WTC11 (cell line): ENCODE results near the gene LPP. TPM values are rescaled to one million over a fixed set of nuclear protein-coding genes. Genes with fewer than 3 reads are reported as not detected.

Source experiments
- ATAC-seq: fragments of 200-7000 bp; cut with Tn5 transposase; 2 replicates; pipeline ENCODE4 v1.10.0; 2021; ENCODE audit warnings: mild to moderate bottlenecking, moderate library complexity
- CTCF ChIA-PET: fragments of 300-600 bp; sonication (Branson Sonifier 250); formaldehyde crosslinking; loops from one replicate; lab custom pipeline; 2021; ENCODE audit warnings: antibody characterized with exemption; lab: Charles Lee
- POLR2A ChIA-PET: fragments of 350-600 bp; sonication (Branson Sonifier 250); formaldehyde crosslinking; loops from one replicate; lab custom pipeline; 2021; ENCODE audit warnings: antibody characterized with exemption; lab: Charles Lee
- DNase-seq: peaks from one replicate; pipeline ENCODE4 v3.0.0; 2021; ENCODE audit warnings: low spot score
- H3K27ac Mint-ChIP-seq: 2 replicates; pipeline ENCODE4 v1.8.0; 2021; ENCODE audit warnings: mixed read lengths
- H3K27me3 Mint-ChIP-seq: 2 replicates; pipeline ENCODE4 v1.8.0; 2021; ENCODE audit warnings: low read depth, mild to moderate bottlenecking, moderate library complexity, mixed read lengths
- H3K36me3 Mint-ChIP-seq: 2 replicates; pipeline ENCODE4 v1.8.0; 2021; ENCODE audit warnings: mixed read lengths
- H3K4me1 Mint-ChIP-seq: 2 replicates; pipeline ENCODE4 v1.8.0; 2022; ENCODE audit warnings: mixed read lengths
- H3K4me3 Mint-ChIP-seq: 2 replicates; pipeline ENCODE4 v1.8.0; 2021; ENCODE audit warnings: mild to moderate bottlenecking, moderate library complexity, mixed read lengths
- H3K9me3 Mint-ChIP-seq: 2 replicates; pipeline ENCODE4 v1.8.0; 2021; ENCODE audit warnings: mixed read lengths
- CBFB ChIP-seq: sonication (generic); formaldehyde crosslinking; IDR thresholded peaks from 2 replicates; pipeline ENCODE4 v1.8.1; 2022; ENCODE audit warnings: mild to moderate bottlenecking, low read depth, missing genetic modification reagents
- FOXK1 ChIP-seq: sonication (generic); formaldehyde crosslinking; IDR thresholded peaks from 2 replicates; pipeline ENCODE4 v1.8.0; 2022; ENCODE audit warnings: mild to moderate bottlenecking, moderate library complexity, missing genetic modification reagents
- GTF2I ChIP-seq: fragments of 250-450 bp; sonication (Bioruptor Pico); conservative IDR thresholded peaks from 2 replicates; pipeline ENCODE4 v1.4.0; 2021; ENCODE audit warnings: mild to moderate bottlenecking
- NFATC4 ChIP-seq: fragments of 250-450 bp; sonication (Bioruptor Pico); IDR thresholded peaks from 2 replicates; pipeline ENCODE4 v1.9.0; 2021; ENCODE audit warnings: mild to moderate bottlenecking
- NFYB ChIP-seq: sonication (generic); formaldehyde crosslinking; conservative IDR thresholded peaks from 2 replicates; pipeline ENCODE4 v1.8.0; 2022; ENCODE audit warnings: low read depth, missing genetic modification reagents
- NR1H2 ChIP-seq: sonication (generic); formaldehyde crosslinking; IDR thresholded peaks from 2 replicates; pipeline ENCODE4 v1.9.0; 2021; ENCODE audit warnings: mild to moderate bottlenecking, moderate library complexity, missing genetic modification reagents
- SMAD3 ChIP-seq: sonication (generic); formaldehyde crosslinking; IDR thresholded peaks from 2 replicates; pipeline ENCODE4 v1.8.0; 2022; ENCODE audit warnings: missing genetic modification reagents, mild to moderate bottlenecking, borderline replicate concordance
- SOX15 ChIP-seq: fragments of 250-450 bp; sonication (Bioruptor Pico); IDR thresholded peaks from 2 replicates; pipeline ENCODE4 v1.9.0; 2021; ENCODE audit warnings: mild to moderate bottlenecking
- TCF7 ChIP-seq: sonication (generic); formaldehyde crosslinking; IDR thresholded peaks from 2 replicates; pipeline ENCODE4 v1.8.0; 2022; ENCODE audit warnings: mild to moderate bottlenecking, low read depth, missing genetic modification reagents, moderate library complexity
- ZNF232 ChIP-seq: sonication (generic); formaldehyde crosslinking; IDR thresholded peaks from 2 replicates; pipeline ENCODE4 v1.8.0; 2022; ENCODE audit warnings: mild to moderate bottlenecking, missing genetic modification reagents
- total RNA-seq: library from RNA; stranded (reverse); gene quantifications from 3 replicates; pipeline ENCODE4 v1.2.3, GENCODE V29; 2021
- TF ChIP-seq, protein P1 (sequence below): sonication (generic); formaldehyde crosslinking; IDR thresholded peaks from 2 replicates; pipeline ENCODE4 v1.8.0; 2022; ENCODE audit warnings: mild to moderate bottlenecking, missing genetic modification reagents
- TF ChIP-seq, protein P2 (sequence below): fragments of 200-600 bp; IDR thresholded peaks from 2 replicates; pipeline ENCODE4 v1.8.0; 2022; ENCODE audit warnings: antibody characterized with exemption
- TF ChIP-seq, protein P3 (sequence below): sonication (generic); formaldehyde crosslinking; IDR thresholded peaks from 2 replicates; pipeline ENCODE4 v1.8.1; 2022; ENCODE audit warnings: mild to moderate bottlenecking, moderate library complexity, missing genetic modification reagents
- TF ChIP-seq, protein P4 (sequence below): sonication (generic); formaldehyde crosslinking; IDR thresholded peaks from 2 replicates; pipeline ENCODE4 v1.8.0; 2023; ENCODE audit warnings: mild to moderate bottlenecking, missing genetic modification reagents
- TF ChIP-seq, protein P5 (sequence below): fragments of 250-450 bp; sonication (Bioruptor Pico); IDR thresholded peaks from 2 replicates; pipeline ENCODE4 v1.8.0; 2021; ENCODE audit warnings: mild to moderate bottlenecking
- TF ChIP-seq, protein P6 (sequence below): sonication (generic); formaldehyde crosslinking; conservative IDR thresholded peaks from 2 replicates; pipeline ENCODE4 v1.8.1; 2022; ENCODE audit warnings: mild to moderate bottlenecking, missing genetic modification reagents
- TF ChIP-seq, protein P7 (sequence below): sonication (generic); formaldehyde crosslinking; IDR thresholded peaks from 2 replicates; pipeline ENCODE4 v1.8.1; 2023; ENCODE audit warnings: mild to moderate bottlenecking, missing genetic modification reagents, moderate library complexity

Gene LPP
- total RNA-seq, 1 experiment from 2014 or later = 49.6 TPM

DNA sequence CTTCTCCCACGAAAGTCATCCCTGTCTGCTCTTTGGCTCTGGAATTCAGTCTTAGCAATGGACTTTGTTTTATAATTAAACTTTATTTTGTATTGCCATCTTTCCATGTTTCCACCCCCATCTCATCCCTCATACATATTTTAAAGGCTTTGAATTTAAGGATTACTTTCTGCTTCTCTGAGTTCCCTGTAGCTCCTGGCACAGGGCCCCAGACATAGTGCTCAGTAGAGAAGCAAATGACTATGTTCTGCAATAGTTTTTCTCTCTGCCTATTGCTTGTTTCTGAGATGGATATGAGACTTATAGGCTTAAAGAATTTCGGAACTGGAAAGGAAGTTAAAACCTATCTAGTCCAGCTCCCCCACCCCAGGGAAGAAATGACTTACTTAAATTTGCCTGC, 197.0 kb downstream of the LPP start (continued):
- TF ChIP-seq FOXK1 (CRISPR knock-in tag) = no peak

DNA sequence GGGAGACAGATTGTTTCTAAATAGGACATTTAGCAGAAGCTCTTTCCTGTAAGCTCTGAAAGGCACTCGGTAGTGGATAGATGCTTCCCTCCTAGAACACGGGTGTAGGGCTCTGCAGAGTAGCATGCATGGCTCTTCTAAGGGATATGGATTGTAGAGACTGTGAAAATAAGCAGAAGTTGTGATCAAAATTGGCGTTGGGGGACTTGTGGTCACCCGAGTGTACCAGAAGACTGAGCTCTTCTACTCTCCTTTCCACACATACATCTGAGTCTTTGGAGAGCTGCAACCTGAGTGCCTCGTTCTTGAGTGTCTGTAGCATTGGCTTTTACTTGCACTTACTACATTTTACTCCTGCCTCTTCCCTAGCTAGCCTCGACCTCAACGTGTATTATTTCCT, 197.7 kb downstream of the LPP start:
- Mint-ChIP-seq H3K36me3 (no peaks in the 10 kb centered on the region), H3K9me3 (no peaks in the 10 kb centered on the region), H3K27ac (peak overlapping the region; percentile 41; the same call in 1 of the 2 replicates), H3K27me3 (no peaks in the 10 kb centered on the region), H3K4me1 (peaks cover 13% of the 10 kb centered on the region), H3K4me3 (no peak overlapping the region)
- ChIA-PET CTCF (interaction anchor here (0.8 kb wide), 1 partner anchor 15 kb away, joined by 3 read pairs; no protein-coding TSS in a partner anchor), POLR2A (no interaction called here)
- TF ChIP-seq CBFB (CRISPR knock-in tag) (no peak), SOX15 (CRISPR knock-in tag) (no peak), SMAD3 (CRISPR knock-in tag) (no peak), ZNF232 (no peak), GTF2I (CRISPR knock-in tag) (no peak), TCF7 (no peak), NR1H2 (no peak), NFATC4 (CRISPR knock-in tag) (no peak), FOXK1 (CRISPR knock-in tag) (no peak), NFYB (no peak)
- TF ChIP-seq, protein P1, sequence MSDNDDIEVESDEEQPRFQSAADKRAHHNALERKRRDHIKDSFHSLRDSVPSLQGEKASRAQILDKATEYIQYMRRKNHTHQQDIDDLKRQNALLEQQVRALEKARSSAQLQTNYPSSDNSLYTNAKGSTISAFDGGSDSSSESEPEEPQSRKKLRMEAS = no peak
- TF ChIP-seq, protein P2, sequence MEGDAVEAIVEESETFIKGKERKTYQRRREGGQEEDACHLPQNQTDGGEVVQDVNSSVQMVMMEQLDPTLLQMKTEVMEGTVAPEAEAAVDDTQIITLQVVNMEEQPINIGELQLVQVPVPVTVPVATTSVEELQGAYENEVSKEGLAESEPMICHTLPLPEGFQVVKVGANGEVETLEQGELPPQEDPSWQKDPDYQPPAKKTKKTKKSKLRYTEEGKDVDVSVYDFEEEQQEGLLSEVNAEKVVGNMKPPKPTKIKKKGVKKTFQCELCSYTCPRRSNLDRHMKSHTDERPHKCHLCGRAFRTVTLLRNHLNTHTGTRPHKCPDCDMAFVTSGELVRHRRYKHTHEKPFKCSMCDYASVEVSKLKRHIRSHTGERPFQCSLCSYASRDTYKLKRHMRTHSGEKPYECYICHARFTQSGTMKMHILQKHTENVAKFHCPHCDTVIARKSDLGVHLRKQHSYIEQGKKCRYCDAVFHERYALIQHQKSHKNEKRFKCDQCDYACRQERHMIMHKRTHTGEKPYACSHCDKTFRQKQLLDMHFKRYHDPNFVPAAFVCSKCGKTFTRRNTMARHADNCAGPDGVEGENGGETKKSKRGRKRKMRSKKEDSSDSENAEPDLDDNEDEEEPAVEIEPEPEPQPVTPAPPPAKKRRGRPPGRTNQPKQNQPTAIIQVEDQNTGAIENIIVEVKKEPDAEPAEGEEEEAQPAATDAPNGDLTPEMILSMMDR = no peak
- TF ChIP-seq, protein P3, sequence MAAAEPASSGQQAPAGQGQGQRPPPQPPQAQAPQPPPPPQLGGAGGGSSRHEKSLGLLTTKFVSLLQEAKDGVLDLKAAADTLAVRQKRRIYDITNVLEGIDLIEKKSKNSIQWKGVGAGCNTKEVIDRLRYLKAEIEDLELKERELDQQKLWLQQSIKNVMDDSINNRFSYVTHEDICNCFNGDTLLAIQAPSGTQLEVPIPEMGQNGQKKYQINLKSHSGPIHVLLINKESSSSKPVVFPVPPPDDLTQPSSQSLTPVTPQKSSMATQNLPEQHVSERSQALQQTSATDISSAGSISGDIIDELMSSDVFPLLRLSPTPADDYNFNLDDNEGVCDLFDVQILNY (CRISPR knock-in tag) = no peak
- TF ChIP-seq, protein P4, sequence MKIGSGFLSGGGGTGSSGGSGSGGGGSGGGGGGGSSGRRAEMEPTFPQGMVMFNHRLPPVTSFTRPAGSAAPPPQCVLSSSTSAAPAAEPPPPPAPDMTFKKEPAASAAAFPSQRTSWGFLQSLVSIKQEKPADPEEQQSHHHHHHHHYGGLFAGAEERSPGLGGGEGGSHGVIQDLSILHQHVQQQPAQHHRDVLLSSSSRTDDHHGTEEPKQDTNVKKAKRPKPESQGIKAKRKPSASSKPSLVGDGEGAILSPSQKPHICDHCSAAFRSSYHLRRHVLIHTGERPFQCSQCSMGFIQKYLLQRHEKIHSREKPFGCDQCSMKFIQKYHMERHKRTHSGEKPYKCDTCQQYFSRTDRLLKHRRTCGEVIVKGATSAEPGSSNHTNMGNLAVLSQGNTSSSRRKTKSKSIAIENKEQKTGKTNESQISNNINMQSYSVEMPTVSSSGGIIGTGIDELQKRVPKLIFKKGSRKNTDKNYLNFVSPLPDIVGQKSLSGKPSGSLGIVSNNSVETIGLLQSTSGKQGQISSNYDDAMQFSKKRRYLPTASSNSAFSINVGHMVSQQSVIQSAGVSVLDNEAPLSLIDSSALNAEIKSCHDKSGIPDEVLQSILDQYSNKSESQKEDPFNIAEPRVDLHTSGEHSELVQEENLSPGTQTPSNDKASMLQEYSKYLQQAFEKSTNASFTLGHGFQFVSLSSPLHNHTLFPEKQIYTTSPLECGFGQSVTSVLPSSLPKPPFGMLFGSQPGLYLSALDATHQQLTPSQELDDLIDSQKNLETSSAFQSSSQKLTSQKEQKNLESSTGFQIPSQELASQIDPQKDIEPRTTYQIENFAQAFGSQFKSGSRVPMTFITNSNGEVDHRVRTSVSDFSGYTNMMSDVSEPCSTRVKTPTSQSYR (CRISPR knock-in tag) = no peak
- TF ChIP-seq, protein P5, sequence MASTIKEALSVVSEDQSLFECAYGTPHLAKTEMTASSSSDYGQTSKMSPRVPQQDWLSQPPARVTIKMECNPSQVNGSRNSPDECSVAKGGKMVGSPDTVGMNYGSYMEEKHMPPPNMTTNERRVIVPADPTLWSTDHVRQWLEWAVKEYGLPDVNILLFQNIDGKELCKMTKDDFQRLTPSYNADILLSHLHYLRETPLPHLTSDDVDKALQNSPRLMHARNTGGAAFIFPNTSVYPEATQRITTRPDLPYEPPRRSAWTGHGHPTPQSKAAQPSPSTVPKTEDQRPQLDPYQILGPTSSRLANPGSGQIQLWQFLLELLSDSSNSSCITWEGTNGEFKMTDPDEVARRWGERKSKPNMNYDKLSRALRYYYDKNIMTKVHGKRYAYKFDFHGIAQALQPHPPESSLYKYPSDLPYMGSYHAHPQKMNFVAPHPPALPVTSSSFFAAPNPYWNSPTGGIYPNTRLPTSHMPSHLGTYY (CRISPR knock-in tag) = no peak
- TF ChIP-seq, protein P6, sequence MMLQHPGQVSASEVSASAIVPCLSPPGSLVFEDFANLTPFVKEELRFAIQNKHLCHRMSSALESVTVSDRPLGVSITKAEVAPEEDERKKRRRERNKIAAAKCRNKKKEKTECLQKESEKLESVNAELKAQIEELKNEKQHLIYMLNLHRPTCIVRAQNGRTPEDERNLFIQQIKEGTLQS (CRISPR knock-in tag) = no peak
- TF ChIP-seq, protein P7, sequence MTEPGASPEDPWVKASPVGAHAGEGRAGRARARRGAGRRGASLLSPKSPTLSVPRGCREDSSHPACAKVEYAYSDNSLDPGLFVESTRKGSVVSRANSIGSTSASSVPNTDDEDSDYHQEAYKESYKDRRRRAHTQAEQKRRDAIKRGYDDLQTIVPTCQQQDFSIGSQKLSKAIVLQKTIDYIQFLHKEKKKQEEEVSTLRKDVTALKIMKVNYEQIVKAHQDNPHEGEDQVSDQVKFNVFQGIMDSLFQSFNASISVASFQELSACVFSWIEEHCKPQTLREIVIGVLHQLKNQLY (CRISPR knock-in tag) = no peak
- ATAC-seq (no peak), DNase-seq (no peak)
